Neuronal stem cell (in vitro differentiated cells): ENCODE data around the gene RBM19.
"Not testable (repeated sequence)": the region's sequence is repeated elsewhere in the genome, so short reads cannot be mapped to it uniquely, and the experiment has no call there.

ENCODE experiments used
- DNase-seq: peaks from one replicate; pipeline ENCODE4 v3.0.0-alpha.2; 2013; ENCODE audit warnings: low spot score
- H2AFZ ChIP-seq: one replicate; pipeline ENCODE4 v1.6.1; 2013; ENCODE audit warnings: mild to moderate bottlenecking, low read length, inconsistent platforms
- H2AK5ac ChIP-seq: 2 replicates; pipeline ENCODE4 v1.6.1; 2013; ENCODE audit warnings: low read depth, mild to moderate bottlenecking, inconsistent platforms, low read length, moderate library complexity, mixed read lengths
- H2BK120ac ChIP-seq: 2 replicates; pipeline ENCODE4 v1.6.1; 2013; ENCODE audit warnings: low read depth, mild to moderate bottlenecking, inconsistent platforms, low read length, moderate library complexity, mixed read lengths
- H2BK12ac ChIP-seq: one replicate; pipeline ENCODE4 v1.6.1; 2013; ENCODE audit warnings: low read length, inconsistent platforms
- H2BK15ac ChIP-seq: 2 replicates; pipeline ENCODE4 v1.6.1; 2013; ENCODE audit warnings: mild to moderate bottlenecking, low read length, inconsistent platforms, mixed read lengths
- H2BK5ac ChIP-seq: one replicate; pipeline ENCODE4 v1.6.1; 2013; ENCODE audit warnings: inconsistent platforms, mild to moderate bottlenecking, low read length, moderate library complexity
- H3K14ac ChIP-seq: one replicate; pipeline ENCODE4 v1.6.1; 2013; ENCODE audit warnings: low read length, inconsistent platforms
- H3K18ac ChIP-seq: 2 replicates; pipeline ENCODE4 v1.6.1; 2013; ENCODE audit warnings: low read length, inconsistent platforms
- H3K23ac ChIP-seq: 2 replicates; pipeline ENCODE4 v1.6.1; 2013; ENCODE audit warnings: low read depth, mild to moderate bottlenecking, mixed read lengths, low read length, inconsistent platforms; ENCODE audit not compliant: poor library complexity
- H3K27ac ChIP-seq: replicated peaks from 3 replicates; pipeline ENCODE4 v1.5.1; 2013; ENCODE audit warnings: low read length, inconsistent platforms
- H3K27me3 ChIP-seq, 3 experiments: 2 replicates each; pipeline ENCODE4 v1.6.1; 2013; ENCODE audit warnings: low read length in 3 of 3, mild to moderate bottlenecking in 2 of 3, inconsistent platforms in 1 of 3, low read depth in 1 of 3, mixed read lengths in 1 of 3, moderate library complexity in 1 of 3; ENCODE audit not compliant: control insufficient read depth in 3 of 3, insufficient read depth in 3 of 3
- H3K36me3 ChIP-seq, 2 donors: replicated peaks in 1 of 2; 2 replicates each; pipeline ENCODE4 v1.6.1; 2013; ENCODE audit warnings: low read length in 2 of 2; ENCODE audit not compliant: control insufficient read depth in 2 of 2, insufficient read depth in 2 of 2
- H3K4ac ChIP-seq: 2 replicates; pipeline ENCODE4 v1.6.1; 2013; ENCODE audit warnings: inconsistent platforms, mild to moderate bottlenecking, low read length, moderate library complexity
- H3K4me1 ChIP-seq, 2 donors: 1 replicate in 1 of 2; 2 replicates in 1 of 2; pipeline ENCODE4 v1.6.1; 2013; ENCODE audit warnings: low read length in 2 of 2, low read depth in 1 of 2; ENCODE audit not compliant: control insufficient read depth in 2 of 2, insufficient read depth in 1 of 2
- H3K4me2 ChIP-seq: one replicate; pipeline ENCODE4 v1.6.1; 2013; ENCODE audit warnings: mild to moderate bottlenecking, low read length, inconsistent platforms; ENCODE audit not compliant: insufficient read depth, poor library complexity, severe bottlenecking
- H3K4me3 ChIP-seq, 2 donors: 2 replicates each; pipeline ENCODE4 v1.5.1; 2013; ENCODE audit warnings: low read length in 2 of 2, mild to moderate bottlenecking in 2 of 2, inconsistent platforms in 1 of 2, moderate library complexity in 1 of 2
- H3K79me1 ChIP-seq: one replicate; pipeline ENCODE4 v1.6.1; 2013; ENCODE audit warnings: low read depth, mild to moderate bottlenecking, inconsistent platforms, low read length, moderate library complexity
- H3K9ac ChIP-seq: one replicate; pipeline ENCODE4 v1.6.1; 2013; ENCODE audit warnings: mild to moderate bottlenecking, low read depth, low read length, inconsistent platforms; ENCODE audit not compliant: poor library complexity
- H3K9me3 ChIP-seq, 2 donors: replicated peaks in 1 of 2; 2 replicates each; pipeline versions ENCODE3 to v1.6.1; 2013; ENCODE audit warnings: low read length in 2 of 2, mild to moderate bottlenecking in 2 of 2, inconsistent platforms in 1 of 2, low read depth in 1 of 2, mixed read lengths in 1 of 2, moderate library complexity in 1 of 2; ENCODE audit not compliant: control insufficient read depth in 2 of 2, insufficient read depth in 1 of 2
- H4K8ac ChIP-seq: one replicate; pipeline ENCODE4 v1.6.1; 2013; ENCODE audit warnings: low read depth, mild to moderate bottlenecking, inconsistent platforms, low read length, moderate library complexity
- H4K91ac ChIP-seq: one replicate; pipeline ENCODE4 v1.6.1; 2013; ENCODE audit warnings: low read length, low read depth, mild to moderate bottlenecking, inconsistent platforms; ENCODE audit not compliant: poor library complexity
- WGBS, 2 donors: extraction: QIAGEN DNeasy Blood & Tissue Kit; methylation state at CpG; one replicate each; pipeline ENCODE4 v1.1.7; 2013; ENCODE audit warnings: missing lambda C conversion rate in 2 of 2, mixed read lengths in 1 of 2; ENCODE audit not compliant: insufficient read length in 2 of 2, insufficient replicate concordance in 1 of 2; ENCODE audit errors: extremely low coverage in 2 of 2; 5-methylcytosine and 5-hydroxymethylcytosine counted together

Gene RBM19

DNA sequence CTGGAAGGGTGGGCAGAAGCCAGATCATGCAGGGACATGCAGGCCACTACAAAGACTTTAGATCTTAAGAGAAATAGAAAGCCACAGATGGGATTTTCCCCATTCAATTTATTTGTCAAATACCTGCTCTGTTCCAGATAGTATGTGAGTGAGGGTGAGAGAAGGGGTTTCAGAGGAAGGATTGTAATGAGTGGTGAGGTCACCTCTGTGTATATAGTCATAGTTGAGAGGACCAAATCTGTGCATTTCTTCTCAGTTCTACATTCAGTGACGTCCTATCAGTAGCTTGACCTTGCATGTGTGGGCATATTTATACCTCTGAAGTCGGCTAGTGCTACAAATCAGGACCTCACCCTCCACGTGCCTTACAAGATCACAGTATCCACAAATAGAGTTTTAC lies 31.2 kb upstream of the RBM19 start:
- WGBS, 2 donors, result no CpG with 5 or more reads among the region's 3 CpGs
- Histone ChIP-seq H4K91ac (no peak overlapping the region), H3K36me3 (no peaks in the 10 kb centered on the region), H3K23ac (no peak overlapping the region), H3K14ac (no peak overlapping the region), H3K27ac (no peak overlapping the region), H3K18ac (no peak overlapping the region), H3K4ac (no peak overlapping the region), H3K9ac (no peak overlapping the region), H2BK5ac (no peak overlapping the region), H3K9me3 (no peaks in the 10 kb centered on the region), H4K8ac (no peak overlapping the region), H3K4me1 (no peaks in the 10 kb centered on the region), H3K4me2 (no peak overlapping the region), H2AFZ (no peak overlapping the region), H2BK120ac (no peak overlapping the region), H3K4me3 (no peak overlapping the region), H3K27me3 (peaks cover 0 to 25% (median 0%) of the 10 kb centered on the region in 3 experiments), H2BK15ac (no peak overlapping the region), H2BK12ac (no peak overlapping the region), H3K79me1 (no peaks in the 10 kb centered on the region), H2AK5ac (no peak overlapping the region)
- no peak for DNase-seq

DNA sequence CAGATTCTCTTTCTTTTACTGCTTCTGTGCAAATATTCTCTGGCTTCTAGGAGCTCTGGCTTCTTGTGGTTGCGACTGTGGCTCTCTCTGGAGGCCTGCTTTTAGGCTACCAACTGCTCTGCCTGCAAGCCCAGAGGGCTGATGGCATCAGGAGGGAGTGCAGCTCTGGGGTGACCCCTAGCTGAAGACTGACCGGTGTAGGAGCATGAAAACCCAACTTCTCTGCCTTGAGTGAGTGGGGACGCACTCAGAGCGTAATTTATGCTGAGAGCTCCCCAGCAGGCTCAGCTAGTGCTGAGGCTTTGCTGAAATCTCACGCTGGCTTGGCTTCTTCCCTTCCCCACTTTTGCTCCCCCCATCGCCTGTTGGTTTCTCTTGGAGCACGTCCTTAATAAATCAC lies 29.9 kb upstream of the RBM19 start:
- Histone ChIP-seq H3K79me1 (no peaks in the 10 kb centered on the region), H2AFZ (no peak overlapping the region), H3K14ac (no peak overlapping the region), H3K36me3 (no peaks in the 10 kb centered on the region), H2BK12ac (no peak overlapping the region), H3K27me3 (peaks cover 0 to 27% (median 0%) of the 10 kb centered on the region in 3 experiments), H2AK5ac (no peak overlapping the region), H3K4me2 (no peak overlapping the region), H4K8ac (no peak overlapping the region), H2BK15ac (no peak overlapping the region), H2BK5ac (no peak overlapping the region), H2BK120ac (no peak overlapping the region), H3K9me3 (no peaks in the 10 kb centered on the region), H3K27ac (no peak overlapping the region), H3K4ac (no peak overlapping the region), H3K18ac (no peak overlapping the region), H3K9ac (no peak overlapping the region), H3K4me3 (no peak overlapping the region), H3K4me1 (no peaks in the 10 kb centered on the region), H4K91ac (no peak overlapping the region), H3K23ac (no peak overlapping the region)
- no CpG with 5 or more reads among the region's 7 CpGs for WGBS, 2 donors
- no peak for DNase-seq

DNA sequence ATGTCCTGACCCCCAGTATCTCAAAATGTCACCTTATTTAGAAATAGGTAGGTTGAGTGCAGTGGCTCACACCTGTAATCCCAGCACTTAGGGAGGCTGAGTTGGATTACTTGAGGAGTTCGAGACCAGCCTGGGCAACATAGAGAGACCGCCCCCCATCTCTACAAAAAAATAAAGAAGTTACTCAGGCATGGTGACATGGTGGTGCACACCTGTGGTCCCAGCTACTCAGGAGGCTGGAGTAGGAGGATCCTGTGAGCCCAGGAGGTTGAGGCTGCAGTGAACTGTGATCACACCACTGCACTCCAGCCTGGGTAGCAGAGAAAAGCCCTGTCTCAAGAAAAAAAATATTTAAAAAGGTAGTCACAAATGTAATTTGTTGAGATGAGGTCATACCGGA lies 27.9 kb upstream of the RBM19 start:
- no peak overlapping the region for H4K8ac ChIP-seq
- whole genome bisulfite sequencing, 2 donors, result no CpG with 5 or more reads among the region's 3 CpGs
- no peak overlapping the region for H2BK15ac ChIP-seq
- H3K9ac ChIP-seq, result no peak overlapping the region
- H3K18ac ChIP-seq, result no peak overlapping the region
- H2BK5ac ChIP-seq, result no peak overlapping the region
- no peaks in the 10 kb centered on the region for H3K36me3 ChIP-seq
- H2BK120ac ChIP-seq, result no peak overlapping the region
- no peak overlapping the region for H3K27ac ChIP-seq
- H3K4me2 ChIP-seq, result no peak overlapping the region
- no peak overlapping the region for H4K91ac ChIP-seq
- H2AFZ ChIP-seq, result no peak overlapping the region
- no peak for DNase-seq
- no peaks in the 10 kb centered on the region for H3K79me1 ChIP-seq
- no peak overlapping the region for H2BK12ac ChIP-seq
- H3K23ac ChIP-seq, result no peak overlapping the region
- H2AK5ac ChIP-seq, result no peak overlapping the region
- no peaks in the 10 kb centered on the region for H3K4me1 ChIP-seq
- H3K4me3 ChIP-seq, result no peak overlapping the region
- no peak overlapping the region for H3K4ac ChIP-seq
- no peaks in the 10 kb centered on the region for H3K9me3 ChIP-seq
- no peak overlapping the region for H3K14ac ChIP-seq
- H3K27me3 ChIP-seq, result peaks cover 0 to 26% (median 0%) of the 10 kb centered on the region in 3 experiments

DNA sequence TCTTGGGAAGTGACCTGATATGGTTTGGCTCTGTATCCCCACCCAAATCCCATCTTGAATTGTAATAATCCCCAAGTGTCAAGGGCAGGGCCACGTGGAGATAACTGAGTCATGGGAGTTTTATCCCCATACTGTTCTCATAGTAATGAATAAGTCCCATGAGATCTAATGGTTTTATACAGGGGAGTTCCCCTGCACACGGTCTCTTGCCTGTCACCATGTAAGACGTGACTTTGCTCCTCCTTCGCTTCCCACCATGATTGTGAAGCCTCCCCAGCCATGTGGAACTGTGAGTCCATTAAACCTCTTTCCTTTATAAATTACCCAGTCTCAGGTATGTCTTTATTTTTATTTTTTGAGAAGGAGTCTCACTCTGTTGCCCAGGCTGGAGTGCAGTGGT lies 26.6 kb upstream of the RBM19 start:
- H3K27ac ChIP-seq, H4K91ac ChIP-seq, H2BK5ac ChIP-seq, H3K23ac ChIP-seq, H3K79me1 ChIP-seq, H3K18ac ChIP-seq, H3K4ac ChIP-seq, H4K8ac ChIP-seq, H3K4me3 ChIP-seq, H2BK120ac ChIP-seq, DNase-seq, H2BK12ac ChIP-seq, H3K36me3 ChIP-seq, H3K4me1 ChIP-seq, H2BK15ac ChIP-seq, H2AK5ac ChIP-seq, H2AFZ ChIP-seq, H3K4me2 ChIP-seq, H3K9ac ChIP-seq, H3K14ac ChIP-seq, H3K9me3 ChIP-seq: not testable (repeated sequence)
- peaks cover 0 to 20% (median 0%) of the 10 kb centered on the region in 3 experiments for H3K27me3 ChIP-seq
- no CpG with 5 or more reads among the region's 4 CpGs for WGBS, 2 donors
